MCF 10A (cell line): Measurements from ENCODE around the gene DDIAS. TPM values are rescaled to one million over a fixed set of nuclear protein-coding genes. Genes with fewer than 3 reads are reported as not detected.
"Not testable (repeated sequence)": the region's sequence is repeated elsewhere in the genome, so short reads cannot be mapped to it uniquely, and the experiment has no call there.

Source experiments
- BruUV-seq: library from RNA; stranded (reverse); fragments of 400-500 nt; replicated peaks from 2 replicates; lab custom pipeline; 2021; lab: Mats Ljungman, UMichigan
- CTCF ChIA-PET: fragments of 300-600 bp; sonication (Branson Sonifier 250); formaldehyde crosslinking; extraction: SDS; loops from one replicate; lab custom pipeline; 2021; ENCODE audit warnings: antibody characterized with exemption, inconsistent platforms; lab: Yijun Ruan, JAX
- POLR2A ChIA-PET: fragments of 300-600, 350-650 bp; sonication (Branson Sonifier 250); formaldehyde crosslinking; extraction: SDS; loops from one replicate; lab custom pipeline; 2020; ENCODE audit warnings: antibody characterized with exemption, inconsistent platforms; lab: Yijun Ruan, JAX
- DNase-seq: peaks from one replicate; pipeline ENCODE4 v3.0.0-alpha.2; 2018; ENCODE audit not compliant: unreplicated experiment
- H3K27ac Mint-ChIP-seq: one replicate; pipeline ENCODE4 v1.8.0; 2022; ENCODE audit warnings: mild to moderate bottlenecking, low read depth, mixed read lengths; ENCODE audit not compliant: unreplicated experiment
- H3K27me3 Mint-ChIP-seq: one replicate; pipeline ENCODE4 v1.8.0; 2022; ENCODE audit warnings: mixed read lengths; ENCODE audit not compliant: insufficient read depth, unreplicated experiment
- H3K36me3 Mint-ChIP-seq: one replicate; pipeline ENCODE4 v1.8.0; 2022; ENCODE audit warnings: mild to moderate bottlenecking, moderate library complexity, mixed read lengths; ENCODE audit not compliant: insufficient read depth, unreplicated experiment
- H3K4me1 Mint-ChIP-seq: one replicate; pipeline ENCODE4 v1.8.0; 2022; ENCODE audit warnings: mixed read lengths; ENCODE audit not compliant: insufficient read depth, unreplicated experiment
- H3K4me3 Mint-ChIP-seq: one replicate; pipeline ENCODE4 v1.8.0; 2022; ENCODE audit warnings: mild to moderate bottlenecking, moderate library complexity, mixed read lengths; ENCODE audit not compliant: unreplicated experiment
- H3K9me3 Mint-ChIP-seq: one replicate; pipeline ENCODE4 v1.8.0; 2022; ENCODE audit warnings: mixed read lengths; ENCODE audit not compliant: unreplicated experiment
- CTCF ChIP-seq: fragments of 200-600 bp; IDR thresholded peaks from one replicate; pipeline ENCODE4 v1.8.0; 2022; ENCODE audit warnings: antibody characterized with exemption, mild to moderate bottlenecking; ENCODE audit not compliant: unreplicated experiment
- intact Hi-C: fragments of 100-400 bp; cut with micrococcal nuclease; formaldehyde crosslinking; loops from 2 replicates; pipeline ENCODE4 v1.14.1; 2022
- total RNA-seq: library from RNA; stranded (reverse); gene quantifications from 2 replicates; pipeline ENCODE4 v1.2.3, GENCODE V29; 2022

The DDIAS gene
- total RNA-seq, 1 experiment from 2014 or later, result 7.7 TPM

- DNase-seq, result no peak
- ChIA-PET CTCF (no interaction called here), POLR2A (no interaction called here)
- no TSS peak for BruUV-seq
- peaks cover 7% of the 10 kb centered on the region for H3K9me3 Mint-ChIP-seq
- H3K4me3 Mint-ChIP-seq, result no peak overlapping the region
- no peaks in the 10 kb centered on the region for H3K36me3 Mint-ChIP-seq
- H3K27ac Mint-ChIP-seq, result no peak overlapping the region
- TF ChIP-seq CTCF, result no peak
- H3K4me1 Mint-ChIP-seq, result no peaks in the 10 kb centered on the region
- no peaks in the 10 kb centered on the region for H3K27me3 Mint-ChIP-seq
- intact Hi-C loops, result no loop called here
These were observed 59.2 kb downstream of the DDIAS start for GRCh38 chr11:82960779-82961143.

GRCh38 chr11:82962021-82962420 is 60.5 kb downstream of the DDIAS start:
- DNase-seq, H3K27ac Mint-ChIP-seq, H3K27me3 Mint-ChIP-seq, H3K4me3 Mint-ChIP-seq, H3K4me1 Mint-ChIP-seq, H3K9me3 Mint-ChIP-seq, H3K36me3 Mint-ChIP-seq, BruUV-seq, CTCF ChIA-PET, intact Hi-C loops: not testable (repeated sequence)
- POLR2A ChIA-PET, result interaction anchor here (0.6 to 0.7 kb wide), 2 partner anchors 108 to 231 kb away, joined by 3 to 4 read pairs; partner anchors contain the start of gene ANKRD42

GRCh38 chr11:82967381-82967780 is 65.8 kb downstream of the DDIAS start:
- intact Hi-C loops, result no loop called here
- H3K4me1 Mint-ChIP-seq, result peaks cover 5% of the 10 kb centered on the region
- ChIA-PET POLR2A (no interaction called here), CTCF (no interaction called here)
- H3K36me3 Mint-ChIP-seq, result no peaks in the 10 kb centered on the region
- no peaks in the 10 kb centered on the region for H3K27me3 Mint-ChIP-seq
- H3K27ac Mint-ChIP-seq, result no peak overlapping the region
- no peak for TF ChIP-seq CTCF
- H3K9me3 Mint-ChIP-seq, result peaks cover 7% of the 10 kb centered on the region
- no peak overlapping the region for H3K4me3 Mint-ChIP-seq
- no TSS peak for BruUV-seq
- no peak for DNase-seq

GRCh38 chr11:82969811-82970210 is 68.3 kb downstream of the DDIAS start:
- ChIA-PET CTCF (interaction anchor here (0.5 kb wide), 1 partner anchor 198 kb away, joined by 3 read pairs; no protein-coding TSS in a partner anchor), POLR2A (no interaction called here)
- Mint-ChIP-seq H3K9me3 (no peaks in the 10 kb centered on the region), H3K27me3 (no peaks in the 10 kb centered on the region), H3K27ac (no peak overlapping the region), H3K4me3 (no peak overlapping the region), H3K36me3 (no peaks in the 10 kb centered on the region), H3K4me1 (peaks cover 11% of the 10 kb centered on the region)
- no peak for TF ChIP-seq CTCF
- intact Hi-C loops, result no loop called here
- no peak for DNase-seq
- BruUV-seq, result no TSS peak

- H3K9me3 Mint-ChIP-seq, H3K27me3 Mint-ChIP-seq, H3K36me3 Mint-ChIP-seq, H3K4me3 Mint-ChIP-seq, POLR2A ChIA-PET, BruUV-seq, H3K27ac Mint-ChIP-seq, DNase-seq, intact Hi-C loops: not testable (repeated sequence)
- H3K4me1 Mint-ChIP-seq, result peaks cover 11% of the 10 kb centered on the region
- CTCF ChIA-PET, result interaction anchor here (1.1 kb wide), 1 partner anchor 62 kb away, joined by 3 read pairs; no protein-coding TSS in a partner anchor
These were observed 69.1 kb downstream of the DDIAS start for GRCh38 chr11:82970507-82971083.

- H3K4me3 Mint-ChIP-seq, H3K36me3 Mint-ChIP-seq, BruUV-seq, DNase-seq, H3K27me3 Mint-ChIP-seq, H3K27ac Mint-ChIP-seq, intact Hi-C loops, H3K9me3 Mint-ChIP-seq: not testable (repeated sequence)
- H3K4me1 Mint-ChIP-seq, result peaks cover 11% of the 10 kb centered on the region
- ChIA-PET CTCF (interaction anchor here (1.1 kb wide), 1 partner anchor 63 kb away, joined by 3 read pairs; no protein-coding TSS in a partner anchor), POLR2A (interaction anchor here (0.8 kb wide), 1 partner anchor 9 kb away, joined by 3 read pairs; no protein-coding TSS in a partner anchor)
These were observed 70.0 kb downstream of the DDIAS start for GRCh38 chr11:82971519-82971946.
